Neural cell (in vitro differentiated cells): ENCODE measurements around the gene FBXO3. TPM values are rescaled to one million over a fixed set of nuclear protein-coding genes. Genes with fewer than 3 reads are reported as not detected.
A peak's percentile ranks its signal among the peaks of the same experiment; 100 is the strongest.

Source experiments
- H2AFZ ChIP-seq: fragments of 200-600, 300-800 bp; sonication (generic), shearing (Covaris generic); 2 replicates; pipeline ENCODE4 v1.6.0; 2014; ENCODE audit warnings: low read depth, mild to moderate bottlenecking, antibody characterized with exemption, low read length, moderate library complexity
- H3F3A ChIP-seq: fragments of 200-600 bp; shearing (Covaris generic); 2 replicates; pipeline ENCODE4 v1.6.1; 2016; ENCODE audit warnings: mild to moderate bottlenecking, moderate library complexity, mixed read lengths, antibody characterized with exemption, low read length; ENCODE audit not compliant: insufficient read depth, poor library complexity, severe bottlenecking
- H3K27ac ChIP-seq: fragments of 200-600, 300-800 bp; sonication (generic), shearing (Covaris generic); 2 replicates; pipeline ENCODE4 v1.5.1; 2014; ENCODE audit warnings: mild to moderate bottlenecking, low read length, moderate library complexity
- H3K27me3 ChIP-seq: fragments of 300-800, 200-600 bp; sonication (generic), shearing (Covaris generic); 2 replicates; pipeline ENCODE4 v1.6.0; 2014; ENCODE audit warnings: mild to moderate bottlenecking, low read depth, low read length, moderate library complexity; ENCODE audit not compliant: insufficient read depth
- H3K36me3 ChIP-seq: fragments of 300-800, 200-600 bp; sonication (generic), shearing (Covaris generic); 2 replicates; pipeline ENCODE4 v1.5.1; 2014; ENCODE audit warnings: mild to moderate bottlenecking, antibody characterized with exemption, low read length, moderate library complexity; ENCODE audit not compliant: insufficient read depth
- H3K4me2 ChIP-seq: fragments of 300-800, 200-600 bp; sonication (generic), shearing (Covaris generic); 2 replicates; pipeline ENCODE4 v1.6.0; 2014; ENCODE audit warnings: mild to moderate bottlenecking, low read length
- H3K4me3 ChIP-seq: fragments of 300-800, 200-600 bp; sonication (generic), shearing (Covaris generic); 2 replicates; pipeline ENCODE4 v1.5.1; 2014; ENCODE audit warnings: mild to moderate bottlenecking, low read length, moderate library complexity
- H3K79me2 ChIP-seq: fragments of 200-600 bp; shearing (Covaris generic); replicated peaks from 2 replicates; pipeline ENCODE4 v1.6.0; 2014; ENCODE audit warnings: mild to moderate bottlenecking, low read length, moderate library complexity; ENCODE audit not compliant: insufficient read depth
- H3K9ac ChIP-seq: fragments of 300-800, 200-600 bp; sonication (generic), shearing (Covaris generic); 2 replicates; pipeline ENCODE4 v1.6.1; 2016; ENCODE audit warnings: mild to moderate bottlenecking, low read length, mixed read lengths
- H3K9me2 ChIP-seq: fragments of 200-600 bp; shearing (Covaris generic); 2 replicates; pipeline ENCODE4 v1.6.1; 2016; ENCODE audit warnings: mild to moderate bottlenecking, low read length, mixed read lengths; ENCODE audit not compliant: insufficient read depth
- H3K9me3 ChIP-seq: fragments of 200-600, 300-800 bp; sonication (generic), shearing (Covaris generic); 2 replicates; pipeline ENCODE4 v1.6.1; 2016; ENCODE audit warnings: mild to moderate bottlenecking, mixed run types, low read length, moderate library complexity, mixed read lengths
- H4K20me1 ChIP-seq: fragments of 200-600 bp; shearing (Covaris generic); 2 replicates; pipeline ENCODE4 v1.6.1; 2016; ENCODE audit warnings: mild to moderate bottlenecking, mixed run types; ENCODE audit not compliant: insufficient read depth
- CTCF ChIP-seq: fragments of 450-650 bp; IDR thresholded peaks from 2 replicates; pipeline ENCODE4 v1.5.1; 2014; ENCODE audit warnings: antibody characterized with exemption, mild to moderate bottlenecking, moderate library complexity; ENCODE audit not compliant: poor library complexity, severe bottlenecking
- EP300 ChIP-seq: fragments of 450-650 bp; conservative IDR thresholded peaks from 2 replicates; pipeline ENCODE4 v1.6.1; 2014; ENCODE audit warnings: antibody characterized with exemption, mild to moderate bottlenecking, moderate library complexity; ENCODE audit not compliant: poor library complexity, severe bottlenecking
- EZH2 ChIP-seq: fragments of 200-600, 300-800 bp; shearing (Covaris generic), sonication (generic); IDR thresholded peaks from 2 replicates; pipeline ENCODE4 v1.6.1; 2014; ENCODE audit warnings: antibody characterized with exemption, low read length, borderline replicate concordance, mild to moderate bottlenecking; ENCODE audit not compliant: insufficient read depth, poor library complexity, severe bottlenecking
- MXI1 ChIP-seq: fragments of 450-650 bp; conservative IDR thresholded peaks from 2 replicates; pipeline ENCODE4 v1.6.1; 2014; ENCODE audit warnings: antibody characterized with exemption, mild to moderate bottlenecking; ENCODE audit not compliant: poor library complexity, severe bottlenecking
- POLR2AphosphoS5 ChIP-seq: IDR thresholded peaks from 2 replicates; pipeline ENCODE4 v1.6.1; 2012
- RAD21 ChIP-seq: fragments of 450-650 bp; conservative IDR thresholded peaks from 2 replicates; pipeline ENCODE4 v1.6.1; 2014; ENCODE audit warnings: antibody characterized with exemption, mild to moderate bottlenecking, moderate library complexity
- SMC3 ChIP-seq: fragments of 450-650 bp; conservative IDR thresholded peaks from 2 replicates; pipeline ENCODE4 v1.6.1; 2014; ENCODE audit warnings: antibody characterized with exemption, mild to moderate bottlenecking, moderate library complexity; ENCODE audit not compliant: poor library complexity
- TAF1 ChIP-seq: IDR thresholded peaks from 2 replicates; pipeline ENCODE4 v1.6.1; 2012; ENCODE audit warnings: low read depth
- polyA plus RNA-seq: library from polyadenylated mRNA; depleted of rRNA; stranded (reverse); fragments of >200 nt; gene quantifications from 2 replicates; pipeline ENCODE4 v1.2.3, GENCODE V29; 2014
- TF ChIP-seq, protein P1 (sequence below): IDR thresholded peaks from 2 replicates; pipeline ENCODE4 v1.6.1; 2012; ENCODE audit warnings: borderline replicate concordance

The FBXO3 gene
- polyA plus RNA-seq, 1 donor from 2014 or later: 115 TPM

DNA sequence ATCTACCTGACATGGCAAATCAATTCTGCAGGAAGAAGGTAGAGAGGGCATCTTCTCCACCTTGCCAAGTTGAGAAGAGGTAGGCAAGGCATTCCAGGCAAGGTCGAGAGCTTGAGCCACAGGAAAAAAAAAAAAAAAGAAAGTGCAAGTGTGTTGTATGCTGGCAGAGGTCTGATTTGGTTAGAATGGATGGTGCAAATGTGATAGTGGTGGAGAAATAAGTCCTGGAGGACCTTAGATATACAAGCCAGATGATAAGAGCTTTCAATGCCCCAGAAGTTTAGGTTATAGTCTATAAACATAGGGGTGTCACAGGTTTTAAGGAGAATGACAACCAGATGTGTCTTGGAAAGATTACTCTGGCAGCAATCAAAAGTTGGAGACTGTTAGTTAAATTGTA is 1.4 kb downstream of the FBXO3 start:
- Histone ChIP-seq H3K27ac (no peak overlapping the region), H2AFZ (no peak overlapping the region), H3K9ac (no peak overlapping the region), H3K27me3 (peaks cover 17% of the 10 kb centered on the region), H4K20me1 (no peaks in the 10 kb centered on the region), H3F3A (no peaks in the 10 kb centered on the region), H3K4me2 (peak overlapping the region; percentile 90), H3K79me2 (peaks cover 17% of the 10 kb centered on the region), H3K4me3 (peak overlapping the region; percentile 92), H3K9me2 (no peaks in the 10 kb centered on the region), H3K36me3 (no peaks in the 10 kb centered on the region), H3K9me3 (no peaks in the 10 kb centered on the region)
- TF ChIP-seq CTCF: no peak
- TF ChIP-seq EZH2: no peak
- TF ChIP-seq RAD21: no peak
- TF ChIP-seq TAF1: no peak
- TF ChIP-seq POLR2AphosphoS5: no peak
- TF ChIP-seq MXI1: no peak
- TF ChIP-seq, protein P1, sequence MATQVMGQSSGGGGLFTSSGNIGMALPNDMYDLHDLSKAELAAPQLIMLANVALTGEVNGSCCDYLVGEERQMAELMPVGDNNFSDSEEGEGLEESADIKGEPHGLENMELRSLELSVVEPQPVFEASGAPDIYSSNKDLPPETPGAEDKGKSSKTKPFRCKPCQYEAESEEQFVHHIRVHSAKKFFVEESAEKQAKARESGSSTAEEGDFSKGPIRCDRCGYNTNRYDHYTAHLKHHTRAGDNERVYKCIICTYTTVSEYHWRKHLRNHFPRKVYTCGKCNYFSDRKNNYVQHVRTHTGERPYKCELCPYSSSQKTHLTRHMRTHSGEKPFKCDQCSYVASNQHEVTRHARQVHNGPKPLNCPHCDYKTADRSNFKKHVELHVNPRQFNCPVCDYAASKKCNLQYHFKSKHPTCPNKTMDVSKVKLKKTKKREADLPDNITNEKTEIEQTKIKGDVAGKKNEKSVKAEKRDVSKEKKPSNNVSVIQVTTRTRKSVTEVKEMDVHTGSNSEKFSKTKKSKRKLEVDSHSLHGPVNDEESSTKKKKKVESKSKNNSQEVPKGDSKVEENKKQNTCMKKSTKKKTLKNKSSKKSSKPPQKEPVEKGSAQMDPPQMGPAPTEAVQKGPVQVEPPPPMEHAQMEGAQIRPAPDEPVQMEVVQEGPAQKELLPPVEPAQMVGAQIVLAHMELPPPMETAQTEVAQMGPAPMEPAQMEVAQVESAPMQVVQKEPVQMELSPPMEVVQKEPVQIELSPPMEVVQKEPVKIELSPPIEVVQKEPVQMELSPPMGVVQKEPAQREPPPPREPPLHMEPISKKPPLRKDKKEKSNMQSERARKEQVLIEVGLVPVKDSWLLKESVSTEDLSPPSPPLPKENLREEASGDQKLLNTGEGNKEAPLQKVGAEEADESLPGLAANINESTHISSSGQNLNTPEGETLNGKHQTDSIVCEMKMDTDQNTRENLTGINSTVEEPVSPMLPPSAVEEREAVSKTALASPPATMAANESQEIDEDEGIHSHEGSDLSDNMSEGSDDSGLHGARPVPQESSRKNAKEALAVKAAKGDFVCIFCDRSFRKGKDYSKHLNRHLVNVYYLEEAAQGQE: no peak
- TF ChIP-seq EP300: no peak
- TF ChIP-seq SMC3: no peak

- no peaks in the 10 kb centered on the region for H3K36me3 ChIP-seq
- no peaks in the 10 kb centered on the region for H4K20me1 ChIP-seq
- no peak overlapping the region for H2AFZ ChIP-seq
- no peaks in the 10 kb centered on the region for H3F3A ChIP-seq
- H3K9me2 ChIP-seq: no peaks in the 10 kb centered on the region
- no peak overlapping the region for H3K4me2 ChIP-seq
- peaks cover 17% of the 10 kb centered on the region for H3K79me2 ChIP-seq
- H3K9me3 ChIP-seq: no peaks in the 10 kb centered on the region
- peaks cover 17% of the 10 kb centered on the region for H3K27me3 ChIP-seq
- TF ChIP-seq MXI1: no peak
- TF ChIP-seq RAD21: no peak
- TF ChIP-seq EZH2: no peak
- no peak for TF ChIP-seq EP300
- TF ChIP-seq TAF1: no peak
- no peak for TF ChIP-seq POLR2AphosphoS5
- no peak for TF ChIP-seq CTCF
- TF ChIP-seq, protein P1: no peak
- TF ChIP-seq SMC3: no peak
- H3K4me3 ChIP-seq: peak overlapping the region; percentile 92
- H3K27ac ChIP-seq: no peak overlapping the region
- H3K9ac ChIP-seq: no peak overlapping the region
Measured at GRCh38 chr11:33772300-33772699, 2.0 kb downstream of the FBXO3 start.
